NB4 (cell line): ENCODE measurements around the gene KIR3DL3.
A peak's percentile ranks its signal among the peaks of the same experiment; 100 is the strongest.
"Not testable (repeated sequence)": the region's sequence is repeated elsewhere in the genome, so short reads cannot be mapped to it uniquely, and the experiment has no call there.

Experiments
- DNase-seq: peaks from one replicate; pipeline ENCODE4 v3.0.0; 2010; ENCODE audit warnings: low read depth
- H3K4me3 ChIP-seq: one replicate; pipeline ENCODE4 v1.5.1; 2011; ENCODE audit warnings: mild to moderate bottlenecking, low read depth, low read length, moderate library complexity
- CTCF ChIP-seq: IDR thresholded peaks from one replicate; pipeline ENCODE4 v1.5.1; 2012; ENCODE audit warnings: low read depth, low read length
- MAX ChIP-seq: IDR thresholded peaks from 2 replicates; pipeline ENCODE4 v1.6.1; 2011; ENCODE audit warnings: low read depth, low read length
- MYC ChIP-seq: IDR thresholded peaks from 2 replicates; pipeline ENCODE4 v1.6.1; 2011; ENCODE audit warnings: low read depth, low read length
- POLR2A ChIP-seq: IDR thresholded peaks from 2 replicates; pipeline ENCODE4 v1.6.1; 2011; ENCODE audit warnings: mild to moderate bottlenecking; ENCODE audit not compliant: insufficient read length; ENCODE audit errors: extremely low read depth

Gene KIR3DL3

GRCh38 chr19:54724142-54724541, at the start of gene KIR3DL3:
Gene KIR3DL3 (plus strand): TSS chr19:54724442. CDS start chr19:54724497, 55 bp downstream.
- no peak for TF ChIP-seq MAX
- no peak for DNase-seq

GRCh38 chr19:54676210-54676834, 47.9 kb upstream of the KIR3DL3 start:
- DNase-seq, result peak; percentile 43
- TF ChIP-seq CTCF, result peak; percentile 75

More at GRCh38 chr19:54724142-54724541, at the start of gene KIR3DL3:
- no peak within 1 kb of the TSS for H3K4me3 ChIP-seq

GRCh38 chr19:54677217-54677616, 47.0 kb upstream of the KIR3DL3 start:
- TF ChIP-seq CTCF, result no peak
- TF ChIP-seq MAX, result no peak
- TF ChIP-seq MYC, result no peak
- TF ChIP-seq POLR2A, result no peak
- H3K4me3 ChIP-seq, result no peak overlapping the region
- DNase-seq, result no peak

More at GRCh38 chr19:54676210-54676834, 47.9 kb upstream of the KIR3DL3 start:
- H3K4me3 ChIP-seq, result not testable (repeated sequence)

GRCh38 chr19:54681596-54681995, 42.6 kb upstream of the KIR3DL3 start:
- H3K4me3 ChIP-seq, DNase-seq: not testable (repeated sequence)

GRCh38 chr19:54682306-54682856, 41.9 kb upstream of the KIR3DL3 start:
- no peak for DNase-seq
- no peak overlapping the region for H3K4me3 ChIP-seq
- no peak for TF ChIP-seq CTCF
- TF ChIP-seq POLR2A, result no peak
- TF ChIP-seq MAX, result no peak
- no peak for TF ChIP-seq MYC

GRCh38 chr19:54684527-54684926, 39.7 kb upstream of the KIR3DL3 start:
- H3K4me3 ChIP-seq, result no peak overlapping the region
- peak; percentile 72 for DNase-seq
- no peak for TF ChIP-seq MAX
- TF ChIP-seq CTCF, result no peak
- no peak for TF ChIP-seq POLR2A
- no peak for TF ChIP-seq MYC
